ENCODE results near the gene YAP1. TPM values are rescaled to one million over a fixed set of nuclear protein-coding genes. Genes with fewer than 3 reads are reported as not detected.

The YAP1 gene
- 84.8 and 94.5 TPM in 2 replicates for total RNA-seq

DNA sequence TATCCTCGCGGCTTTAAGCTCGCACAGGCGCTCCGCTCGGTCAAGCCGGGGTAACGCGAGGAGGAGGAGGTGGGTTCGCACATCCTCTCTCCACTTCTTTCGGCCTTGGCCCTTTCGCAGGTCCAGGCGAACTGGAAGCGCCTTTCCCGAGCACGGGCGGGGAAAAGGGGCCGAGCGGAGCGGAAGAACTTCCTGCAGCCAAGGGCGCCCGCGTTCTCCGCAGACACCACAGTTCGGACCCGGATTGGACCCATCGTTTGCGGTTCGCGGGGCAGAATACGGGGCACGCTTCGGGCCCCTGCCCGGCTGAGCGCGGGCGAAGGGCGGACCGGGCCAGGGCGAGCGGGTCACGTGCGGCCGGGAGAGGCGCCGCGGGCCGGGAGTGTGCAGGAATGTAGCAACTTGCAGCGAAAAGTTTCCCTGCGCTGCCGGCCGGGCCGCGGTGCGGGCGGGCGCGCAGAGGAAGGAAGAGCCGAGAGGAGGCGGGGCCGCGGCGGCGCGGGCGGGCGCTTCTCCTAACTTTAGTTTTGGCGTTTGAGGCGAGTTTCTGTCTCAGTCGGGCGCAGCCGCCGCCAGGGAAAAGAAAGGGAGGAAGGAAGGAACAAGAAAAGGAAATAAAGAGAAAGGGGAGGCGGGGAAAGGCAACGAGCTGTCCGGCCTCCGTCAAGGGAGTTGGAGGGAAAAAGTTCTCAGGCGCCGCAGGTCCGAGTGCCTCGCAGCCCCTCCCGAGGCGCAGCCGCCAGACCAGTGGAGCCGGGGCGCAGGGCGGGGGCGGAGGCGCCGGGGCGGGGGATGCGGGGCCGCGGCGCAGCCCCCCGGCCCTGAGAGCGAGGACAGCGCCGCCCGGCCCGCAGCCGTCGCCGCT is at the start of gene YAP1:
YAP1 (plus strand) TSS at position 552 of the 865 bp plus-strand sequence. CDS start 402 bp downstream, outside the sequence.
- TF ChIP-seq CTCF (conservative IDR thresholded peaks at IDR 0.05; ENCODE audit: low read depth, low read length) = no peak
- DNase-seq (ENCODE audit: low read depth) = no peak
- H3K4me3 ChIP-seq (ENCODE audit: low read depth, low read length) = peak within 1 kb of the TSS; percentile 88

DNA sequence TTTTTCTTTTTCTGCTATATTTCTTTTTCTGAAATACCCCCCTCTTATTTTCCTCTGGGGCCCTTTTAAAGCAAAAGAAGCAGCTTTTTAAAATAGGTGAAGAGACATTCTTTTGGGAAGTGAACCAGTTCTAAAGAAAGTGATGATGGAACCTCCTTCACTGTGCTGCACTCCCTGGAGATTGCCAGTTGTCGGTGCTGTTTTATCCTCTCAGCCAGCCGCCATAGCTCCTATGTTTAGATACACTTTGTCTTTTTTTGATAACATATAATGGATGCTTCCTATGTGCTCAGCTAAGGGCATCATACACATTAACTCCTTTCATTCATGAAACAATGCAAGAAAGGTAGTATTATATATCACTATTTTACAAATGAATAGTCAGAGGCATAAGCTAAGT is 49.0 kb upstream of the YAP1 start:
- H3K4me3 ChIP-seq (ENCODE audit: low read depth, low read length) = no peak overlapping the region
- TF ChIP-seq CTCF (conservative IDR thresholded peaks at IDR 0.05; ENCODE audit: low read depth, low read length) = peak; percentile 41
- no peak for DNase-seq (ENCODE audit: low read depth)

GRCh38 chr11:102062106-102062505 is 48.1 kb upstream of the YAP1 start:
- H3K4me3 ChIP-seq (ENCODE audit: low read depth, low read length) = no peak overlapping the region
- no peak for DNase-seq (ENCODE audit: low read depth)
- no peak for TF ChIP-seq CTCF (conservative IDR thresholded peaks at IDR 0.05; ENCODE audit: low read depth, low read length)

GRCh38 chr11:102064316-102064715 is 45.9 kb upstream of the YAP1 start:
- no peak for TF ChIP-seq CTCF (conservative IDR thresholded peaks at IDR 0.05; ENCODE audit: low read depth, low read length)
- H3K4me3 ChIP-seq (ENCODE audit: low read depth, low read length) = no peak overlapping the region
- no peak for DNase-seq (ENCODE audit: low read depth)

DNA sequence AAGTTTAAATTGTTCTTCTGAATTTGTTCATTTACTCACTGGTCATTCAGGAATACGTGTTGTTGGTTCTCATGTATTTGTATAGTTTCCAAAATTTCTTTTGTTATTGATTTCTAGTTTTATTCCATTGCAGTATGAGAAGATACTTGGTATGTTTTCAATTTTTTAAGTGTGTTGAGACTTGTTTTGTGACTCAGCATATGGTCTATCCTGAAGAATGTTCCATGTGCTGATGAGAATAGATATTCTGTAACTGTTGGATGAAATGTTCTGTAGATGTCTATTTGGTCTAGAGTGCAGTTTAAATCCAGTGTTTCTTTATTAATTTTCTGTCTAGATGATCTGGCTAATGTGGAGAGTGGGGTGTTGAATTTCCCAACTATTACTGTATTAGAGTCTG is 39.5 kb upstream of the YAP1 start:
- DNase-seq (ENCODE audit: low read depth) = no peak
- no peak overlapping the region for H3K4me3 ChIP-seq (ENCODE audit: low read depth, low read length)
- no peak for TF ChIP-seq CTCF (conservative IDR thresholded peaks at IDR 0.05; ENCODE audit: low read depth, low read length)

DNA sequence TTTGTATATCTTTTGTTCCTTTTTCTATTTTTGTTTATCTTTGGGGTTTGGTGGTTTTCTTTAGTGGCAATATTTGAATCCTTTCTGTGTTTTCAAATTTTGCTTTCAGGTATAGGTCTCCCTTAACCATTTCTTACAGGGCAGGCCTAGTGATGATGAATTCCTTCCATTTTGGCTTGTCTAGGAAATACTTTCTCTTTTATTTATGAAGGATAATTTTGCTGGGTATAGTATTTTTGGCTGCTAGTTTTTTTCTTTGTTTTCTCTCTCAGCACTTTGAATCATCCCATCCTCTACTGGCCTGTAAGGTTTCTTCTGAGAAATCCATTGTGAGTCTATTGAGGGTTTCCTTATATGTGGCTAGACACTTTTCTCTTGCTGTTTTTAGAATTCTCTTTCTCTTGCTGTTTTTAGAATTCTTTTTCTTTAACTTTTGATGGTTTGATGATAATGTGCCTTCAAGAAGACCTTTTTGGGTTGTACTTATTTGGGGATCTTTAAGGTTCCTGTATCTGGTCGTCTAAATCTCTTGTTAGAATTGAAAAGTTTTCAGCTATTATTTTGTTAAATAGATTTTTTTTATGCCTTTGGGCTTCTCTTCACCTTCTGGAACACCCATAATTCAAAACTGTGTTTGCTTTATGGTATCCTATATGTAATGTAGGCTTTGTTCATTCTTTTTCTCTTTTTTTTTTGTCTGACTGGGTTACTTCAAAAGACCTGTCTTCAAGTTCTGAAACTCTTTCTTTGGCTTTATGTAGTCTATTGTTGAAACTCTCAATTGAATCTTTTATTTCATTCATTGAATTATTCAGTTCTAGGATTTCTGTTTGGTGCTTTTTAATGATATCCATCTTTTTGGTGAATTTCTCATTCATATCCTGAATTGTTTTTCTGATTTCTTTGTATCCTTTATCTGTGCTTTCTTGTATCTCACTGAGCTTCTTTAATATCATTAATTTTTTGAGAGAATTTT is 38.5 kb upstream of the YAP1 start:
- no peak overlapping the region for H3K4me3 ChIP-seq (ENCODE audit: low read depth, low read length)
- TF ChIP-seq CTCF (conservative IDR thresholded peaks at IDR 0.05; ENCODE audit: low read depth, low read length) = no peak
- no peak for DNase-seq (ENCODE audit: low read depth)

Data from epithelial cell of proximal tubule (primary cell).